GM10266 (cell line): ENCODE results near the gene RALGAPA2.
A peak's percentile ranks its signal among the peaks of the same experiment; 100 is the strongest.

Source experiments
- DNase-seq: peaks from one replicate; pipeline ENCODE4 v3.0.0; 2012; ENCODE audit errors: extremely low spot score
- CTCF ChIP-seq: IDR thresholded peaks from 2 replicates; pipeline ENCODE4 v1.5.1; 2012; ENCODE audit warnings: mild to moderate bottlenecking, low read depth; ENCODE audit not compliant: control insufficient read depth, insufficient read depth; ENCODE audit errors: missing control alignments

Gene RALGAPA2

GRCh38 chr20:20454850-20455627, 257.4 kb downstream of the RALGAPA2 start:
- no peak for TF ChIP-seq CTCF
- no peak for DNase-seq

- DNase-seq, result no peak
- TF ChIP-seq CTCF, result no peak
These were observed 258.1 kb downstream of the RALGAPA2 start for GRCh38 chr20:20454367-20454766.

- no peak for TF ChIP-seq CTCF
- DNase-seq, result peak; percentile 53
These were observed 260.2 kb downstream of the RALGAPA2 start for GRCh38 chr20:20452254-20452676.

- no peak for TF ChIP-seq CTCF
- no peak for DNase-seq
These were observed 261.9 kb downstream of the RALGAPA2 start for GRCh38 chr20:20450521-20450920.

- TF ChIP-seq CTCF, result no peak
- no peak for DNase-seq
These were observed 263.6 kb downstream of the RALGAPA2 start for GRCh38 chr20:20448881-20449280.

GRCh38 chr20:20447196-20447595, 265.2 kb downstream of the RALGAPA2 start:
- TF ChIP-seq CTCF, result no peak
- DNase-seq, result no peak

- TF ChIP-seq CTCF, result no peak
- no peak for DNase-seq
These were observed 265.9 kb downstream of the RALGAPA2 start for GRCh38 chr20:20446425-20447015.
